Ectodermal cell (in vitro differentiated cells): ENCODE measurements around the gene MTREX.

Experiments
- H3K27ac ChIP-seq: 2 replicates; pipeline ENCODE4 v1.7.0; 2013; ENCODE audit warnings: mild to moderate bottlenecking, low read depth, low read length; ENCODE audit not compliant: insufficient read depth, poor library complexity, severe bottlenecking
- H3K27me3 ChIP-seq: 2 replicates; pipeline ENCODE4 v1.7.0; 2013; ENCODE audit warnings: mild to moderate bottlenecking, low read length; ENCODE audit not compliant: insufficient read depth, control insufficient read depth, poor library complexity, severe bottlenecking
- H3K36me3 ChIP-seq: one replicate; pipeline ENCODE4 v1.7.0; 2013; ENCODE audit warnings: low read length; ENCODE audit not compliant: control insufficient read depth, insufficient read depth
- H3K4me1 ChIP-seq: one replicate; pipeline ENCODE4 v1.7.0; 2013; ENCODE audit warnings: low read length; ENCODE audit not compliant: control insufficient read depth, insufficient read depth
- H3K4me3 ChIP-seq: 2 replicates; pipeline ENCODE4 v1.7.0; 2013; ENCODE audit warnings: low read depth, low read length, control low read depth; ENCODE audit not compliant: insufficient read depth
- H3K9me3 ChIP-seq: 2 replicates; pipeline ENCODE4 v1.7.0; 2013; ENCODE audit warnings: mild to moderate bottlenecking, low read length, moderate library complexity; ENCODE audit not compliant: control insufficient read depth
- WGBS, 2 experiments: methylation state at CpG; one replicate each; pipeline ENCODE4 v1.1.7; 2013; ENCODE audit warnings: missing lambda C conversion rate in 2 of 2; 5-methylcytosine and 5-hydroxymethylcytosine counted together

MTREX gene

GRCh38 chr5:55415071-55415470 lies 107.3 kb downstream of the MTREX start:
- Histone ChIP-seq H3K4me3 (no peak overlapping the region), H3K4me1 (no peaks in the 10 kb centered on the region), H3K36me3 (no peaks in the 10 kb centered on the region), H3K27ac (no peak overlapping the region), H3K9me3 (no peaks in the 10 kb centered on the region), H3K27me3 (no peaks in the 10 kb centered on the region)

- Histone ChIP-seq H3K4me1 (no peaks in the 10 kb centered on the region), H3K4me3 (no peak overlapping the region), H3K36me3 (peaks cover 3% of the 10 kb centered on the region), H3K9me3 (no peaks in the 10 kb centered on the region), H3K27ac (no peak overlapping the region), H3K27me3 (no peaks in the 10 kb centered on the region)
Measured at GRCh38 chr5:55416306-55416705, 108.5 kb downstream of the MTREX start.

- Histone ChIP-seq H3K36me3 (peaks cover 22% of the 10 kb centered on the region), H3K9me3 (no peaks in the 10 kb centered on the region), H3K27me3 (no peaks in the 10 kb centered on the region), H3K4me3 (no peak overlapping the region), H3K4me1 (no peaks in the 10 kb centered on the region), H3K27ac (no peak overlapping the region)
Measured at GRCh38 chr5:55418994-55419968, 111.5 kb downstream of the MTREX start.

- peaks cover 29% of the 10 kb centered on the region for H3K36me3 ChIP-seq
- H3K27me3 ChIP-seq: no peaks in the 10 kb centered on the region
- H3K27ac ChIP-seq: no peak overlapping the region
- H3K9me3 ChIP-seq: no peaks in the 10 kb centered on the region
- no peaks in the 10 kb centered on the region for H3K4me1 ChIP-seq
- no peak overlapping the region for H3K4me3 ChIP-seq
- WGBS, 2 experiments: 95% methylated on average over 4 of the region's 4 CpGs
Measured at GRCh38 chr5:55421074-55421529, 113.3 kb downstream of the MTREX start.

DNA sequence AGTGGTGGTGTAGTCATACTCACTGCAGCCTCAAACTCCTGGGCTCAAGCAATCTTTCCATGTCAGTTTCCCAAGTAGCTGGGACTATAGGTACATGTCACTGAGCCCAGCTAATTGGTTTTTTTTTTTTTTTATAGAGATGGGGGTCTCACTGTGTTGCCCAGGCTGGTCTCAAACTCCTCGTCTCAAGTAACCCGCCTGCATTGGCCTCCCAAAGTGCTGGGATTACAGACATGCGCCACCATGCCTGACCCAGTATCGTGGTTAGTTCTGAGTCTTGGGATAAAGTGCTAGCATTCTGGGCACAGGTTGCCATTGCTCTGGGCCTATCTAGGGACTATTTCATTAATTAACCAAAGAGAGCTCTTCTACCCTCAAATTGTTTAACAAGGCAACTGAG lies 118.7 kb downstream of the MTREX start:
- Histone ChIP-seq H3K36me3 (peaks cover 51% of the 10 kb centered on the region), H3K27ac (no peak overlapping the region), H3K9me3 (peaks cover 3% of the 10 kb centered on the region), H3K27me3 (no peaks in the 10 kb centered on the region), H3K4me1 (no peaks in the 10 kb centered on the region), H3K4me3 (no peak overlapping the region)
- WGBS, 2 experiments: 92 to 93% methylated on average over 4 of the region's 4 CpGs

DNA sequence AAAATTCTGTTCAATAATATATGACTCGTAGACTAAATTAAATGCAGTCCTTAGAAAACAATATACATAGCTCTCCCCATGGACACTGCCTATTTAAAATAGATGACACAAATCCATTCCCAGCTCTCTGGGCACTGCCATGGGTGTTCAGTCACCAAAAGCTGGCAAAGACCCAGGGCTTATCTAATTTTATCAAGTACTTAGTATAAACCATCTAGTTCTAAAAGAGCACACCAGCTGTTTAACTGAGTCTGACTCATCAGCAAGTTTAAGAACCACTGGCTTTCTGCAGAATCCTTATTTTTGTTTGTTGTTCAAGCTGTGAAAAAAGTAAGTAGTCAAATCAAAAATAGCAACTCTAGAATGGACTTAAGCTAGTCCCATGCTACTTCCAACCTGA lies 119.4 kb downstream of the MTREX start:
- no peaks in the 10 kb centered on the region for H3K27me3 ChIP-seq
- WGBS, 2 experiments: 96 to 100% methylated on average over 1 of the region's 1 CpG
- H3K27ac ChIP-seq: no peak overlapping the region
- peaks cover 50% of the 10 kb centered on the region for H3K36me3 ChIP-seq
- H3K9me3 ChIP-seq: peaks cover 3% of the 10 kb centered on the region
- H3K4me1 ChIP-seq: no peaks in the 10 kb centered on the region
- H3K4me3 ChIP-seq: no peak overlapping the region

- WGBS, 2 experiments: 46 to 47% methylated on average over 2 of the region's 2 CpGs
- Histone ChIP-seq H3K36me3 (peaks cover 34% of the 10 kb centered on the region), H3K9me3 (peaks cover 3% of the 10 kb centered on the region), H3K4me1 (no peaks in the 10 kb centered on the region), H3K4me3 (no peak overlapping the region), H3K27me3 (no peaks in the 10 kb centered on the region), H3K27ac (no peak overlapping the region)
Measured at GRCh38 chr5:55429221-55429612, 121.4 kb downstream of the MTREX start.

GRCh38 chr5:55429613-55430253 lies 121.9 kb downstream of the MTREX start:
- H3K9me3 ChIP-seq: peaks cover 3% of the 10 kb centered on the region
- H3K4me1 ChIP-seq: no peaks in the 10 kb centered on the region
- peaks cover 30% of the 10 kb centered on the region for H3K36me3 ChIP-seq

DNA sequence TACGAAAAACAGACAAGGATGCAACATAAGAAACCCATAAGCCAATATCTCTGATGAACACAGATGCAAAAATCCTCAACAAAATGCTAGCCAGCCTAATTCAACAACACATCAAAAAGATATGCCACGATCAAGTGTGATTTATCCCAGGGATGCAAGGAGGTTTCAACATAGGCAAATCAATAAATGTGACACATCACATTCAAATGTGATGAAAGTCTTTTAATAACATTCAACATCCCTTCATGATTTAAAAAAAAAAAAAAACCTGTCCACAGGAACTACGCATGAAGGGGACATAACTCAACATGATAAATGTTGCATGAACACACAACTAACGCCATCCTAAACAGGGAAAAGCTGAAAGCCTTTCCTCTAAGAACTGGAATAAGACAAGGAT lies 124.8 kb downstream of the MTREX start:
- 90 to 96% methylated on average over 4 of the region's 4 CpGs for WGBS, 2 experiments
- peaks cover 22% of the 10 kb centered on the region for H3K36me3 ChIP-seq
- H3K9me3 ChIP-seq: peaks cover 3% of the 10 kb centered on the region

More at GRCh38 chr5:55429613-55430253, 121.9 kb downstream of the MTREX start:
- no peaks in the 10 kb centered on the region for H3K27me3 ChIP-seq
- no peak overlapping the region for H3K27ac ChIP-seq
- no peak overlapping the region for H3K4me3 ChIP-seq
- 95% methylated on average over 9 of the region's 9 CpGs for WGBS, 2 experiments

DNA sequence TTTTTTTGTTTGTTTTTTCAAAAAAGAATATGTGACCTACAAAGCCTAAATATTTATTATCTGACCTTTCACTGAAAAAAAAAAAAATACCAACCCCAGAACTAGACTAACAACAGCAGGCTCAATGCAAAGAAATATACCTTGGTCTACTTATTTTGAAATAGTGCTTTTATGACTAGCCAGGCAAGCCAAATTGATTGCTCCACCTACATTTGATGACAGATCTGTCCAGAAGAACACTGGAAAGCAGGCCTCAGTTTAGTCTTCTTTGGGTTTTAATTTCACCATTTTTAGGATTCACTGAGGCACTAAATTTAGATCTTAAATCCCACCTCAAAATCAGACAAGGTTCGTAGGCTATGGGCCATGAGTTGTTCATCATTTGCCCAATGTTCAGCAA lies 129.7 kb downstream of the MTREX start:
- Histone ChIP-seq H3K27me3 (no peaks in the 10 kb centered on the region), H3K9me3 (no peaks in the 10 kb centered on the region), H3K4me1 (peaks cover 16% of the 10 kb centered on the region), H3K4me3 (no peak overlapping the region), H3K36me3 (no peaks in the 10 kb centered on the region), H3K27ac (peak overlapping the region; percentile 36)
- 97 to 100% methylated on average over 1 of the region's 1 CpG for whole genome bisulfite sequencing, 2 experiments

More for the DNA sequence above, 124.8 kb downstream of the MTREX start:
- Histone ChIP-seq H3K27ac (no peak overlapping the region), H3K27me3 (no peaks in the 10 kb centered on the region), H3K4me1 (no peaks in the 10 kb centered on the region), H3K4me3 (no peak overlapping the region)
